Endometrial microvascular endothelial cells (primary cell): Measurements from ENCODE around the gene SCLT1. TPM values are rescaled to one million over a fixed set of nuclear protein-coding genes. Genes with fewer than 3 reads are reported as not detected.
"Not testable (repeated sequence)": the region's sequence is repeated elsewhere in the genome, so short reads cannot be mapped to it uniquely, and the experiment has no call there.

Experiments used
- in situ Hi-C: cut with HindIII; loops from 2 replicates; pipeline ENCODE4 v1.10.0; 2017; ENCODE audit warnings: low sequenced_read_pairs, low pct_unique_long_range_greater_than_20kb; ENCODE audit errors: inconsistent ontology term
- total RNA-seq: library from RNA; depleted of rRNA; stranded (reverse); fragments of >200 nt; gene quantifications from one replicate; pipeline ENCODE4 v1.2.3, GENCODE V29; 2015; ENCODE audit errors: inconsistent ontology term

Gene SCLT1
- 13.7 TPM for total RNA-seq

- in situ Hi-C loops: no loop called here
Observed at GRCh38 chr4:129093191-129093920, at the start of gene SCLT1. Gene SCLT1 (minus strand): TSS chr4:129093539. CDS start chr4:129093103, 436 bp downstream.

GRCh38 chr4:129140521-129140920 lies 47.2 kb upstream of the SCLT1 start:
- in situ Hi-C loops: no loop called here

- in situ Hi-C loops: no loop called here
Observed at GRCh38 chr4:129138810-129139496, 45.6 kb upstream of the SCLT1 start.

GRCh38 chr4:129136433-129136832 lies 43.1 kb upstream of the SCLT1 start:
- in situ Hi-C loops: no loop called here

GRCh38 chr4:129131343-129131742 lies 38.0 kb upstream of the SCLT1 start:
- in situ Hi-C loops: no loop called here

GRCh38 chr4:129129143-129129542 lies 35.8 kb upstream of the SCLT1 start:
- in situ Hi-C loops: no loop called here

- in situ Hi-C loops: not testable (repeated sequence)
Observed at GRCh38 chr4:129126614-129127013, 33.3 kb upstream of the SCLT1 start.

GRCh38 chr4:129117705-129118104 lies 24.4 kb upstream of the SCLT1 start:
- in situ Hi-C loops: no loop called here

- in situ Hi-C loops: no loop called here
Observed at GRCh38 chr4:129113919-129114318, 20.6 kb upstream of the SCLT1 start.

- in situ Hi-C loops: no loop called here
Observed at GRCh38 chr4:129113434-129113833, 20.1 kb upstream of the SCLT1 start.

- in situ Hi-C loops: no loop called here
Observed at GRCh38 chr4:129111919-129112318, 18.6 kb upstream of the SCLT1 start.

- in situ Hi-C loops: no loop called here
Observed at GRCh38 chr4:129110931-129111330, 17.6 kb upstream of the SCLT1 start.

GRCh38 chr4:129109965-129110824 lies 16.9 kb upstream of the SCLT1 start:
- in situ Hi-C loops: no loop called here

- in situ Hi-C loops: no loop called here
Observed at GRCh38 chr4:129098531-129099001, 5.2 kb upstream of the SCLT1 start.

GRCh38 chr4:129095811-129096454 lies 2.6 kb upstream of the SCLT1 start, which contains the start of gene C4orf33:
Gene C4orf33 (plus strand): TSS chr4:129096152. CDS start chr4:129102611, 6,459 bp downstream.
- in situ Hi-C loops: no loop called here

- in situ Hi-C loops: no loop called here
Observed at GRCh38 chr4:129094347-129094746, 1.0 kb upstream of the SCLT1 start.

GRCh38 chr4:129092631-129093190 lies 628 bp downstream of the SCLT1 start:
- in situ Hi-C loops: no loop called here

GRCh38 chr4:129087516-129087915 lies 5.8 kb downstream of the SCLT1 start:
- in situ Hi-C loops: no loop called here
